Heart right ventricle (tissue), 16 donors: ENCODE measurements around the gene LPCAT3. TPM values are rescaled to one million over a fixed set of nuclear protein-coding genes. Genes with fewer than 3 reads are reported as not detected.

Source experiments
- ATAC-seq, 8 donors: fragments of 200-7000 bp; cut with Tn5 transposase; one replicate each; pipeline ENCODE4 v1.9.1; 2020; ENCODE audit warnings: mild to moderate bottlenecking in 8 of 8, moderate library complexity in 8 of 8, moderate number of reproducible peaks in 1 of 8
- DNase-seq, 2 donors: peaks; one replicate each; pipeline ENCODE4 v3.0.0-alpha.2; 2020
- H3K27ac ChIP-seq, 10 donors: fragments of 200-600 bp; sonication (generic) in 2 of 10; one replicate each; pipeline versions ENCODE4 v1.5.0 to v1.8.0; 2020 to 2022; ENCODE audit warnings: mild to moderate bottlenecking in 3 of 10
- H3K27me3 ChIP-seq, 7 donors: fragments of 200-600 bp; one replicate each; pipeline ENCODE4 v1.8.0; 2021 to 2022; ENCODE audit warnings: mild to moderate bottlenecking in 2 of 7
- H3K36me3 ChIP-seq, 9 donors: fragments of 200-600 bp; sonication (generic) in 1 of 9; one replicate each; pipeline versions ENCODE4 v1.5.0 to v1.8.0; 2020 to 2022; ENCODE audit warnings: mild to moderate bottlenecking in 2 of 9
- H3K4me1 ChIP-seq, 9 donors: fragments of 200-600 bp; sonication (generic) in 1 of 9; one replicate each; pipeline versions ENCODE4 v1.5.0 to v1.8.0; 2020 to 2022; ENCODE audit warnings: mild to moderate bottlenecking in 4 of 9
- H3K4me3 ChIP-seq, 10 donors: fragments of 200-600 bp; sonication (generic) in 2 of 10; one replicate each; pipeline versions ENCODE4 v1.5.0 to v1.8.0; 2020 to 2022; ENCODE audit warnings: mild to moderate bottlenecking in 7 of 10, moderate library complexity in 2 of 10
- H3K9me3 ChIP-seq, 11 donors: fragments of 200-600 bp in 10 of 11; sonication (generic) in 2 of 11; one replicate each; pipeline versions ENCODE4 v1.5.0 to v1.8.0; 2013 to 2022; ENCODE audit warnings: mild to moderate bottlenecking in 2 of 11, control low read depth in 1 of 11, moderate library complexity in 1 of 11
- CTCF ChIP-seq, 9 donors: fragments of 200-600 bp; sonication (generic) in 2 of 9; IDR thresholded peaks; one replicate each; pipeline versions ENCODE4 v1.5.0 to v1.8.0; 2021 to 2022; ENCODE audit warnings: antibody characterized with exemption in 9 of 9, mild to moderate bottlenecking in 5 of 9, moderate library complexity in 1 of 9
- WGBS, 2 donors: extraction: QIAGEN DNeasy Blood & Tissue Kit; methylation state at CpG; one replicate each; pipeline ENCODE4 v1.1.7; 2013; ENCODE audit warnings: inconsistent platforms in 1 of 2; 5-methylcytosine and 5-hydroxymethylcytosine counted together
- intact Hi-C, 10 donors: fragments of 100-400 bp; cut with DNase I; formaldehyde crosslinking; loops; one replicate each; pipeline versions ENCODE4 v1.11.1 to v1.14.2; 2022
- polyA plus RNA-seq, 2 donors: library from polyadenylated mRNA; stranded (reverse); fragments of 200-250 nt; gene quantifications; one replicate each; pipeline ENCODE4 v1.2.3, GENCODE V29; 2013
- total RNA-seq, 10 donors: library from RNA; stranded (reverse); fragmentation: NEBNext Ultra II Directional in 3 of 10; extraction: Animal tissue kit (Norgen Biotek cat#: 25700) in 3 of 10; gene quantifications; one replicate each; pipeline versions ENCODE4 v1.2.1 to v1.2.4, GENCODE V29; 2021 to 2023
- donor health status: Arrhythmogenic right ventricular cardiomyopathy.
- donor health status: ischemic (EF 13 %, LVEDD 7.1; RV severe dilation, severe dysfunction).
- donor health status: healthy with polysubstance abuse.
- donor health status: DM: no; HTN: yes; CAD: no.
- donor health status: DM: no; HTN: no; CAD: no.
- donor health status: ischemic (EF 25% LVEDD 6.9; RV normal size, moderate dysfunction).
- donor health status: ischemic (EF 25% LVEDD 5.7; RV mildly dilated, moderate dysfunction).
- donor health status: healthy.
- donor health status: DM: yes; HTN: yes; CAD: no.
- donor health status: Ischemic cardiomyopathy.
- donor health status: ischemic (EF 35%, LVEDD 5.7; RV mildly dilated, moderate dysfunction).
- donor health status: nonischemic (EF 11% LVEDD 7.7; RV severe dilation, severe dysfunction).
- donor health status: DM: yes; HTN: yes; CAD: no.
- donor health status: PGD.
- donor health status: ischemic (EF 29% LVEDD 5.4; RV normal size, mild dysfunction).
- donor health status: nonischemic (EF 23%, LVEDD 6.1; RV moderate dilation, normal function).

Gene LPCAT3
- total and polyA plus RNA-seq, 12 donors = 19.9 to 65.8 (median 35.5) TPM

- TF ChIP-seq CTCF (IDR thresholded peaks at IDR 0.05) = no peak
- Histone ChIP-seq H3K36me3 (peaks cover 0 to 98% (median 59%) of the 10 kb centered on the region in 9 donors), H3K9me3 (no peaks in the 10 kb centered on the region), H3K4me1 (peaks cover 0 to 33% (median 0%) of the 10 kb centered on the region in 9 donors), H3K27ac (peak overlapping the region in 1 of 10 donors; percentile 24), H3K27me3 (no peaks in the 10 kb centered on the region), H3K4me3 (no peak overlapping the region)
- ATAC-seq (no peak), DNase-seq (no peak)
- intact Hi-C loops = no loop called here
Observed at GRCh38 chr12:6980740-6981139, 37.5 kb downstream of the LPCAT3 start.

GRCh38 chr12:6980075-6980474, 38.2 kb downstream of the LPCAT3 start:
- H3K27me3 ChIP-seq = no peaks in the 10 kb centered on the region
- H3K4me3 ChIP-seq = no peak overlapping the region
- intact Hi-C loops = no loop called here
- DNase-seq = no peak
- ATAC-seq = no peak
- WGBS, 2 donors = 96 to 100% methylated on average over 4 of the region's 4 CpGs
- TF ChIP-seq CTCF (IDR thresholded peaks at IDR 0.05) = no peak
- no peaks in the 10 kb centered on the region for H3K9me3 ChIP-seq
- peak overlapping the region in 2 of 10 donors; percentile 36 to 80 for H3K27ac ChIP-seq
- H3K36me3 ChIP-seq = peaks cover 0 to 98% (median 64%) of the 10 kb centered on the region in 9 donors
- H3K4me1 ChIP-seq = peaks cover 0 to 33% (median 0%) of the 10 kb centered on the region in 9 donors

- ATAC-seq (peak in 2 of 8 donors; percentile 2 to 22), DNase-seq (no peak)
- Histone ChIP-seq H3K27me3 (no peaks in the 10 kb centered on the region), H3K9me3 (no peaks in the 10 kb centered on the region), H3K36me3 (peaks cover 0 to 100% (median 69%) of the 10 kb centered on the region in 9 donors), H3K4me3 (no peak overlapping the region), H3K4me1 (peaks cover 0 to 33% (median 0%) of the 10 kb centered on the region in 9 donors), H3K27ac (peak overlapping the region in 8 of 10 donors; percentile 20 to 80 (median 70))
- intact Hi-C loops = no loop called here
- TF ChIP-seq CTCF (IDR thresholded peaks at IDR 0.05) = no peak
- 58 to 73% methylated on average over 3 of the region's 3 CpGs for WGBS, 2 donors
Observed at GRCh38 chr12:6979453-6979852, 38.8 kb downstream of the LPCAT3 start.

- H3K9me3 ChIP-seq = no peaks in the 10 kb centered on the region
- peaks cover 0 to 33% (median 0%) of the 10 kb centered on the region in 9 donors for H3K4me1 ChIP-seq
- no peaks in the 10 kb centered on the region for H3K27me3 ChIP-seq
- peak overlapping the region in 9 of 10 donors; percentile 20 to 80 (median 68) for H3K27ac ChIP-seq
- H3K36me3 ChIP-seq = peaks cover 0 to 100% (median 72%) of the 10 kb centered on the region in 9 donors
- H3K4me3 ChIP-seq = no peak overlapping the region
- DNase-seq = no peak
- no peak for TF ChIP-seq CTCF (IDR thresholded peaks at IDR 0.05)
- intact Hi-C loops = no loop called here
- peak in 7 of 8 donors; percentile 68 to 90 (median 82) for ATAC-seq
- WGBS, 2 donors = 46 to 69% methylated on average over 6 of the region's 6 CpGs
Observed at GRCh38 chr12:6979021-6979420, 39.3 kb downstream of the LPCAT3 start.
